GM21576 (cell line): ENCODE measurements around the gene PHLDB3.
"Not testable (repeated sequence)": the region's sequence is repeated elsewhere in the genome, so short reads cannot be mapped to it uniquely, and the experiment has no call there.

Source experiments
- ATAC-seq: cut with Tn5 transposase; IDR thresholded peaks from one replicate; pipeline ENCODE4 v1.9.1; 2021; ENCODE audit warnings: mild to moderate bottlenecking, moderate library complexity; ENCODE audit not compliant: unreplicated experiment

Gene PHLDB3

GRCh38 chr19:43447655-43448054 is 56.9 kb downstream of the PHLDB3 start:
- no peak for ATAC-seq

- no peak for ATAC-seq
Measured at GRCh38 chr19:43446746-43447489, 57.6 kb downstream of the PHLDB3 start.

GRCh38 chr19:43445426-43445825 is 59.1 kb downstream of the PHLDB3 start:
- ATAC-seq = no peak

DNA sequence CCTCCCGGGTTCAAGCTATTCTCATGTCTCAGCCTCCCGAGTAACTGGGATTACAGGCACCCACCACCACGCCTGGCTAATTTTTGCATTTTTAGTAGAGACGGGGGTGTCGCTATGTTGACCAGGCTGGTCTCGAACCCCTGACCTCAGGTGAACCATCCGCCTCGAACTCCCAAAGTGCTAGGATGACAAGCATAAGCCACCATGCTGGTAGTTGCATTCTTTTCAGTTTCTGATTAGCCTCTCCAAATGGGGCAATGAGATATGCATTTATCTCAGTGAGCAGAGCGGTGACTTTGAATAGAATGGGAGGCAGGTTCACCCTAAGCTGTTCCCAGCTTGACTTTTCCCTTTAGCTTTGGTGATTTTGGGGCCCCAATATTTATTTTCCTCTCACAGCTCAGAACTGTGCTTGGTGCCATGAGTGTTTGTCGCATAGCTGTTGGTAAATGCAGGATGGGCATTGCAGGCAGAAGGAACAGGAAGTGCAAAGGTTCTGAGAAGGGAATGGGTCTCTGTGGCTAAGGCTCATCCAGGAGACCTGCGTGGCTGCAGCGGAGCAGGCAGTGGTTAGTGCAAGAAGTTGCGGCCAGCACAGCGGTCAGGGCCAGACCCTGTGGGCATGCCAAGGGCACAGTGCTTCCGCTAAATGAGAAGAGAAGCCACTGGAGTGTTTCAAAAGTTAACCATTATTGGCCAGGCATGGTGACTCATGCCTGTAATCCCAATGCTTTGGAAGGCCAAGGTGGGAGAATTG is 59.8 kb downstream of the PHLDB3 start:
- ATAC-seq = no peak

- not testable (repeated sequence) for ATAC-seq
Measured at GRCh38 chr19:43444091-43444490, 60.5 kb downstream of the PHLDB3 start.

DNA sequence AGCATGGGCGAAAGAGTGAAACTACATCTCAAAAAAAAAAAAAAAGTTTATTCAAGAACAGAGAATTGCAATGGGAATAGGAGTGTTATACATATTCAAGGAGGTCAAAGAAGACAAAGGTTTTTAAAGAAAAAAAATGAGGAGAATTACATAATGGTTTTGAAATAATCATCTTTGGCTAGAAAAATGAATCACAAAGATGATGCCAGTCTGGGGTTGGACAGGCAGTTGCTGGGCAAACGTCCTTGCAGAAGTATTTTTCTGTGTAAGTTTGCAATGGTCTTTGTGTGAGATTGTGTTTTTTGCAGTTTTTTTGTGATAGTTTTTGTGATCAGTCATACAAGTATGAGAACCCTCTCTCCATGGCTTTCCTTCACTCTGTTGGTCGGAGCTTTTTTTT is 62.8 kb downstream of the PHLDB3 start:
- no peak for ATAC-seq

DNA sequence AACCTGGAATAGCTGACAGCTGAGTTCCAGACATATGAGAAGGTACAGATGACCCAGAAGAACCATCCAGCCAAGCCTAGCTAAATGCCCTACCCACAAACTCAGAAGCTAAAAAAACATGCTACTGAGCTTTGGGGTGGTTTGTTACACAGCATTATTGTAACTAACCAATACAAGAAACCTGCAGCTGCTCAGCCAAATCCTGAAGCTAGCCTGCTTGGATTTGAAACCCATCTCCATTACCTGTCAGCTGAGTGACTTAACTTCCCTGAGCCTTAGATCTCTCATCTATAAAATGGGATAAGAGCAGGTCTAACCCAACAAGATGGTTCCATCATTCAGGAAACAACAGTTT is 64.9 kb downstream of the PHLDB3 start:
- no peak for ATAC-seq

DNA sequence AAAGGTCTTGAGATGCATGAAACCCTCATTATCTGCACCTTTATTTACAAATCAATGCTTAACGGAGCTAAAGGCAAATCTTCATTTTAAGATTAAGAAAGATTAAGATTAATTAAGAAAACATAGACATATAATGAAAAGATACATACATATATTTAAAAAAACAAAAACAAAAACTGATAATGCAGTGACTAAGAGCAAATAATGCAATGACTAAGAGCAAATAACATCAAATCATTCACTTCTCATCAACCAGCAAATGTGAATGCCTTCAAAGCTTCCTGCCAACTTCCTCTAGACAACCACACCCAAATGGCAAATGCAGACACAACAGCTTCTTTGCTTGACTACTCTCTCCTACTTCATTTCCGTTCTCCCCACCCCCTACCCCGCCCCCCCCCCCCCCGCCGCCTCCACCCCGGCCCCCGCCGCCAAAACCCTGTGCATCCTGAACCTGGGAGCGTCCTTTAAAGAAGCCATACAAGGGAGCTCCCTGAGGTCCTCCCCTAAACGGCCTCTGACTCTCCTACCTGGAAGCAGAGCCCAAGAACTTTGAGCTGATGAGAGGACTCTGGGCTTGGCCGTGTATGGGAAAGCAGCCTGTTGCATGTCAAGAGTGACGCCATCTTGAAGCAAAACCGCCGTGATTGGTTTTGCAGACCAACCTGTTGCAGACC is 65.4 kb downstream of the PHLDB3 start:
- no peak for ATAC-seq

GRCh38 chr19:43438291-43439031 is 66.1 kb downstream of the PHLDB3 start:
- no peak for ATAC-seq

DNA sequence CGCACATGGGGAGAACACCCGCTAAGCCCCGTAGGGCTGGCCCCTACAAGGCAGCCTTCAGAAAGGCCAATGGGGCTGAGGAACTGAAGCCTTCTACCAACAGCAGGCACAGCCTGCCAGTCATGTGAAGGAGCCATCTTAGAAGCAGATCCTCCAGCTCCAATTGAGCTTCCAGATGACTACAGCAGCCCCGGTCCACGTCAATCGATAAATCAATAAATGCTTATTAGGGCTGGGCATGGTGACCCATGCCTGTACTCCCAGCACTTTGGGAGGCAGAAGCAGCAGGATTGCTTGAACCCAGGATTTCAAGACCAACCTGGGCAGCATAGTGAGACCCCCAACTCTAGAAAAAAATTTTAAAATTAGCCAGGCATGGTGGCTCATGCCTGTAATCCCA is 66.8 kb downstream of the PHLDB3 start:
- ATAC-seq = no peak

DNA sequence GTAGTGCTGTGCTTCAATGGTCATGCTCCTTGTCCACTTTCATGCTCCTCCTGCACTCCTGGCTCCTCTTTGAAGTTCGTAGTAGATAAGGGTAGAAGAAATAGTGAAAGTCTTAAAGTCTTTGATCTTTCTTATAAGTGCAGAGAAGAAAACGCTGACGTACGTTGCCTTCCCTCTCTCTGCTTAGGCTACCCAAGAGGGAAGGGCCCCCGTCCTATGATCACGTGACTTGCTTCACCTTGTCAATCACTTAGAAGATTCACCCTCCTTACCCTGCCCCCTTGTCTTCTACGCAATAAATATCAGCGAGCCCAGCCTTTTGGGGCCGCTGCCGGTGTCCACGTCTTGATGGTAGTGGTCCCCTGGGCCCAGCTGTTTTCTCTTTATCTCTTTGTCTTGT is 67.3 kb downstream of the PHLDB3 start:
- ATAC-seq = not testable (repeated sequence)

DNA sequence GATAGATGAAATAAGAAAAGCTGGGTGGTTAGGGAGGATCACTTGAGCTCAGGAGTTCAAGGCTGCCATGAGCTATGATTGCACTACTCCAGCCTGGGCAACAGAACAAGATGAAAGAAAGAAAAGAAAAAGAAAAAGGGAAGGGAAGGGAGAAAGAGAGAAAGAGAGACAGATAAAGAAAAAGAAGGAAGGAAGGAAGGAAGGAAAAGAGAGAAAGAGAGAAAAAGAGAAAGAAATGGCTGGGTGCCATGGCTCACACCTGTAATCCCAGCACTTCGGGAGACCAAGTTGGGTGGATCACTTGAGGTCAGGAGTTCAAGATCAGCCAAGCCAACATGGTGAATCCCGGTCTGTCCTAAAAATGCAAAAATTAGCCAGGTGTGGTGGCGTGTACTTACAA is 68.8 kb downstream of the PHLDB3 start:
- no peak for ATAC-seq

DNA sequence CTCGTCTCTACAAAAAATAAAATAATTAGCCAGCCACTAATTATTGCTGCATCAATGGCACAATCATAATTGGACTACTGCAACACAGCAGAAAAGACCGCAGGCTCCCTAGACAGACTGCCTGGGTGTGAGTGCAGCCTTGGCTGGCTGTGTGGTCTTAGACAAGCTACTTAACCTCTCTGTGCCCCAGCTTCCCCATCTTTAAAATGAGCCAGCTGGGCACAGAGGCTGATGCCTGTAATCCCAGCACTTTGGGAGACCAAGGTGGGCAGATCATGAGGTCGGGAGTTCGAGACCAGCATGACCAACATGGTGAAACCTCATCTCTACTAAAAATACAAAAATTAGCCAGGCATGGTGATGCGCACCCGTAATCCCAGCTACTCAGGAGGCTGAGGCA is 70.9 kb downstream of the PHLDB3 start:
- ATAC-seq = no peak

DNA sequence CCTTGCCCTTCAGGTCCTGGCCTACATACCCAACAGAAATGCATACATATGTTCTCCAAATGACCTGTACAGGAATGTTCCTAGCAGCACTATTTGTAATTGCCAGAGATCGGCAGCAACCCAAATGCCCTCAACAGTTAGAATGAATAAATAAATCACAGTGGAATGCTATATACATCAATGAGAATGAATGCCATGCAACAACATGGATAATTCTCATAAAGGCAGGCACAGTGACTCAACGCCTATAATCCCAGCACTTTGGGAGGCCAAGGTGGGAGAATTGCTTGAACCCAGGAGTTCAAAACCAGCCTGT is 71.2 kb downstream of the PHLDB3 start:
- ATAC-seq = no peak

GRCh38 chr19:43430976-43431375 is 73.6 kb downstream of the PHLDB3 start:
- ATAC-seq = no peak

DNA sequence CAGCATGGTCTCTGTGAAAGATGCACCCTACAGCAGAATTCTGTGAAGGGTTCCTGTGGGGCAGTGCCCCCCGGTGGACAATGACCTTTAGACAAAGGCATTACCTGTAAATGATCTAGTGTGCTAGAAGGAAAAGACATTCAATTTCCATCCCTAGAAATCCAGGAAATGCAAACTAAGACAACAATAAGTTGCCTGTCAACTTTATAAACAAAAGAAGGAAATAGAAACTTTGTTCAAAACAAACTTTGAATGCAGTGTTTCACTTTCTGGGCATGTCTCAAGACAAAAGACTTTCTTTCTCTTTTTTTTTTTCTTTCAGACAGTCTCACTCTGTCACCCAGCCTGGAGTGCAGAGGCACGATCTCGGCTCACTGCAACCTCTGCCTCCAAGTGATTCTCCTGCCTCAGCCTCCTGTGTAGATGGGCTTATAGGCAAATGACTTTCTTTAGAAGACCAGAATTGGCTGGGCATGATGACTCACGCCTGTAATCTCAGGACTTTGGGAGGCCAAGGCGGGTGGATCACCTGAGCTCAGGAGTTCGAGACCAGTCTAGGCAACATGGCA is 74.3 kb downstream of the PHLDB3 start:
- ATAC-seq = no peak

DNA sequence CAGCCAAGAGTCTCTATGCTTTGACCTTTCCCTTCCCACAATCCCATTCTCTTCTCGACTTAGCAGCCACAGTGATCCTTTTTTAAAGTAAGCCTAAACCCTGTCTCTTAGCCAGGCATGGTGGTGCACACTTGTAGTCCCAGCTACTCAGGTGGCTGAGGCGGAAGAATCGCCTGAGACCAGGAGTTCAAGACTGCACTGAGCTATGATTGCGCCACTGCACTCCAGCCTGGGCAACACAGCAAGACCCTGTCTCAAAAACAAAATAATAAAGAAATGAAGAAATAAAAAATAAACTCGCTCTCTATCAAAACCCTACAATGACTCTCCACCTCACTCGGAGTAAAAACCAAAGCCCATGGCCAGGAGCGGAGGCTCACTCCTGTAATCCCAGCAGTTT is 75.2 kb downstream of the PHLDB3 start:
- no peak for ATAC-seq

GRCh38 chr19:43425567-43426392 is 78.8 kb downstream of the PHLDB3 start:
- ATAC-seq = no peak
